Osteocyte (in vitro differentiated cells): ENCODE results near the gene GLIS2. TPM values are rescaled to one million over a fixed set of nuclear protein-coding genes. Genes with fewer than 3 reads are reported as not detected.

Experiments used
- DNase-seq: peaks from one replicate; pipeline ENCODE4 v3.0.0; 2021; ENCODE audit warnings: mixed read lengths; ENCODE audit not compliant: unreplicated experiment; ENCODE audit errors: extremely low spot score
- H3K27ac Mint-ChIP-seq: one replicate; pipeline ENCODE4 v1.8.0; 2021; ENCODE audit warnings: mild to moderate bottlenecking, mixed read lengths; ENCODE audit not compliant: unreplicated experiment
- H3K27me3 Mint-ChIP-seq: one replicate; pipeline ENCODE4 v1.8.0; 2021; ENCODE audit warnings: mixed read lengths; ENCODE audit not compliant: unreplicated experiment
- H3K36me3 Mint-ChIP-seq: one replicate; pipeline ENCODE4 v1.8.0; 2021; ENCODE audit warnings: mixed read lengths; ENCODE audit not compliant: unreplicated experiment
- H3K4me1 Mint-ChIP-seq: one replicate; pipeline ENCODE4 v1.8.0; 2021; ENCODE audit warnings: mixed read lengths; ENCODE audit not compliant: unreplicated experiment
- H3K4me3 Mint-ChIP-seq: one replicate; pipeline ENCODE4 v1.8.0; 2021; ENCODE audit warnings: mild to moderate bottlenecking, moderate library complexity, mixed read lengths; ENCODE audit not compliant: unreplicated experiment
- H3K9me3 Mint-ChIP-seq: one replicate; pipeline ENCODE4 v1.8.0; 2021; ENCODE audit warnings: mixed read lengths; ENCODE audit not compliant: unreplicated experiment
- CTCF ChIP-seq: fragments of 200-600 bp; sonication (generic); IDR thresholded peaks from 2 replicates; pipeline ENCODE4 v1.5.0; 2021; ENCODE audit warnings: antibody characterized with exemption, mild to moderate bottlenecking, moderate library complexity
- total RNA-seq: library from RNA; stranded (reverse); gene quantifications from 2 replicates; pipeline ENCODE4 v1.2.1, GENCODE V29; 2021

The GLIS2 gene
- total RNA-seq, 1 donor from 2014 or later = 59.9 TPM

GRCh38 chr16:4309833-4310266 lies 6.0 kb upstream of the GLIS2 start:
- DNase-seq = peak; percentile 95
- TF ChIP-seq CTCF = peak; percentile 73
- peaks cover 39% of the 10 kb centered on the region for H3K4me1 Mint-ChIP-seq
- H3K27me3 Mint-ChIP-seq = no peaks in the 10 kb centered on the region
- H3K27ac Mint-ChIP-seq = peak overlapping the region; percentile 79
- H3K4me3 Mint-ChIP-seq = no peak overlapping the region
- H3K9me3 Mint-ChIP-seq = no peaks in the 10 kb centered on the region
- no peaks in the 10 kb centered on the region for H3K36me3 Mint-ChIP-seq

DNA sequence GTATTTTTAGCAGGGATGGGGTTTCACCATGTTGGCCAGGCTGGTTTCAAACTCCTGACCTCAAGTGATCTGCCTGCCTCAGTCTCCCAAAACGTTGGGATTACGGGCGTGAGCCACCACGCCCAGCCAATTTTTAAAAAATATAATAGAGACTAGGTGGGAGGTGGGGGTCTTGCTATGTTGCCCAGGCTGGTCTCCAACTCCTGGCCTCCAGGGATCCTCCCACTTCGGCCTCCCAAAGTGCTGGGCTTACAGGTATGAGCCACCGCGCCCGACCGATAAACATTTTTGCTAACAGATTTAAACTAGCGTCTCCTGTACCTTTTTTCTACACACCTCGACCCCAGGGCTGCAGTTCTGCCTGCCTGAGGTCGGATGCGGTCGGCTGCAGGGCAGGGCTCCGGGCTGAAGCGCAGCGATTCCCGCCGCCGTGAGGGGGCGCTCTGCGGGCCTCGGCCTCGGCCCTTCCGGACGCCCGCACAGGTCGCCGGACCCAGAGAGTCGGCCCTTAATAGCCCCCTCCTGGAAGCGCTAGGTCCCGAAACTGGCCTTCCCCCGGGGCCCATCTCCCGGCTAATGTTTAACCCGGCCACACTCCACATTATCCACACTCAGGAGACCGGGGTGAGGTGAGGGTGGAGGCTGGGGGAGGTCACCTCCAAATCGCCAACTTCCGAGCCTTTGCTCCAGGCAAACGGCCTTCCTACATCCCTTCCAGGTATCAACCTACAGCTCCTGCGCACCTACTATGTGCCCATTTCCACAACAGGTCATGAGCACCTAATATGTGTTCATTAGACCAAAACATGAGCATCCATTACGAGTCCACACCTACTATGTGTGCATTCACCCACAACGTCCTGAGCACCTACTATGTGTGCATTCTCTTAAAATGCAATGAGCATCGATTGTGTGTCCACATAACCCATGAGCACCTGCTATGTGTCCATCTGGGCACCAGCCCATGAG lies 2.0 kb upstream of the GLIS2 start:
- H3K9me3 Mint-ChIP-seq = no peaks in the 10 kb centered on the region
- peak overlapping the region; percentile 79 for H3K4me3 Mint-ChIP-seq
- DNase-seq = peak; percentile 84
- peak overlapping the region; percentile 28 for H3K27ac Mint-ChIP-seq
- no peaks in the 10 kb centered on the region for H3K36me3 Mint-ChIP-seq
- peak; percentile 73 for TF ChIP-seq CTCF
- H3K27me3 Mint-ChIP-seq = no peaks in the 10 kb centered on the region
- peaks cover 45% of the 10 kb centered on the region for H3K4me1 Mint-ChIP-seq

DNA sequence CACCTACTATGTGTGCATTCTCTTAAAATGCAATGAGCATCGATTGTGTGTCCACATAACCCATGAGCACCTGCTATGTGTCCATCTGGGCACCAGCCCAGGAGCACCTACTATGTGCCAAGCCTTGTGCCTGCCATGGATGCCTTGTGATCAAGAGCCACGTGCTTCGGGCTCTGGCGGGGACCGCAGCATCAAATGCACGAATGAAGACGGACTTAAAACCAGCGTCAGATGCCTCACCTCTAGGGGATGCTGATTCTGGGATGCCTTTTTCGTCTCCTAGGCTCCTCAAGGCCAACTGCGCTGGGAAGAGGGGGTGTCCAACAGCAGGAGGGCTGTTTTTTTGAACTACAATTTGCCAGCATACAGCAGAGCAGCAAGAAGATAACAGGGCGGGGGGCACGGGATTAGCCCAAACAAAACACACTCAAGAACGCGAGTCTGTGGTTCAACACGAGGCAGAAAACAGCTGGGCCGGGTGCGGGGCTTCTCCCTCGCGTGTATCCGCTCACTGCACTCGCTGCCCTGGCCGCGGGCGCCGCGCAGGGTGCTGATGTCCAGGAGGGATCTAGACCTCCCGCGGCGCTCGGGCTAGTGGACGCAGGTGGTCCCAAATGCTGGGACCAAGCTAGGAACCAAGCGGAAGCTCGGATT lies 1.2 kb upstream of the GLIS2 start:
- peak; percentile 88 for DNase-seq
- H3K4me3 Mint-ChIP-seq = peak overlapping the region; percentile 79
- H3K27ac Mint-ChIP-seq = peak overlapping the region; percentile 96
- TF ChIP-seq CTCF = no peak
- H3K9me3 Mint-ChIP-seq = no peaks in the 10 kb centered on the region
- no peaks in the 10 kb centered on the region for H3K27me3 Mint-ChIP-seq
- no peaks in the 10 kb centered on the region for H3K36me3 Mint-ChIP-seq
- H3K4me1 Mint-ChIP-seq = peaks cover 48% of the 10 kb centered on the region

DNA sequence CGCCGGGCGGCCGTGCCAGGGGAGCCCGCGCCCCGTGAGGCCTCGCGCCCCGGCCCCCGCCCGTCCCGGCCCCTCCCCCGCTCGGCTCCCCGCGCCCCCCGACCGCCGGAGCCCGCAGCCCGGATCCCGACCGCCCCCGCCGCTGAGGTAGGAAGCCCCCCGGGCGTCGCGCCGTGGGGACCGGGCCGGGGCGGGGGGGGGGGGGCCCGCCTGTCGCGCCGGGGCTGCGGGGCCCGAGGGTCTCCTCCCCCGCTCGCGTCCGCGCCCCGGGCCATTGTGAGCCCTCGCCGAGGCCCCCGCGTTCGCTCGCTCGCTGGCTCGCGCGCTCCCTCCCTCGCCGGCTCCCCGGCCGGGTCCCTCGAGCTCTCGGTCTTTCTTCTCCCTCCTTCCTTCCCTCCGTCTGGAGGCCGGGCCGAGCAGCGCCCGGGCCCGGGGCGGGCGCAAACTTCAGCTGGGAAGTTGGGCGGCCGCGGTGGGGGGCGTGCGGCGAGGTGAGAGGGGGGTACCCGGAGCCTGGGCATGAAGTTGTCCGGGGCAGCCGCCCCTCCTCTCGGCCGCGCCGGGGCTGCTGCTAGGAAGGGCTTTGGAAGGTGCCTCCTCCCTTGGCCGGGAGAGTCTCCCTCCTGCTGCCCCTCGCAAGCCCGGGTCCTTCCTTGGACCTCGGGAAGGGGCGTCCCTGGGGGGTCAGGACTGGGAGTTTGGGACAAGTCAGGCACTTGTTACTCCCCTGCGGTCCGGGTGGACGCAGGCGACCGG lies 419 bp downstream of the GLIS2 start:
- Mint-ChIP-seq H3K9me3 (no peaks in the 10 kb centered on the region), H3K4me1 (peaks cover 45% of the 10 kb centered on the region), H3K4me3 (peak overlapping the region; percentile 84), H3K36me3 (no peaks in the 10 kb centered on the region), H3K27me3 (no peaks in the 10 kb centered on the region), H3K27ac (peak overlapping the region; percentile 68)
- DNase-seq = peak; percentile 86
- no peak for TF ChIP-seq CTCF
